Stimulated activated CD4-positive, alpha-beta T cell treated with anti-CD3 and anti-CD28 coated beads, Interleukin-2, amount 100 ng/mL, for 48 hours (primary cell): ENCODE measurements around the gene RNASE11.
"Not testable (repeated sequence)": the region's sequence is repeated elsewhere in the genome, so short reads cannot be mapped to it uniquely, and the experiment has no call there.

Experiments used
- DNase-seq, 2 donors: peaks; one replicate each; pipeline ENCODE4 v3.0.0-alpha.2; 2020

RNASE11 gene

GRCh38 chr14:20613094-20614037, 25.6 kb upstream of the RNASE11 start:
- DNase-seq, result peak; percentile 78 to 82

GRCh38 chr14:20612403-20612802, 24.6 kb upstream of the RNASE11 start:
- DNase-seq, result no peak

- DNase-seq, result no peak
Observed at GRCh38 chr14:20611277-20611676, 23.5 kb upstream of the RNASE11 start.

GRCh38 chr14:20610002-20610765, 22.4 kb upstream of the RNASE11 start:
- peak; percentile 80 to 83 for DNase-seq

- DNase-seq, result peak; percentile 69 to 72
Observed at GRCh38 chr14:20609215-20610001, 21.6 kb upstream of the RNASE11 start.

- DNase-seq, result no peak
Observed at GRCh38 chr14:20608383-20609110, 20.7 kb upstream of the RNASE11 start.

- no peak for DNase-seq
Observed at GRCh38 chr14:20607617-20608016, 19.8 kb upstream of the RNASE11 start.

GRCh38 chr14:20606902-20607242, 19.1 kb upstream of the RNASE11 start:
- DNase-seq, result no peak

- no peak for DNase-seq
Observed at GRCh38 chr14:20606190-20606901, 18.5 kb upstream of the RNASE11 start.

GRCh38 chr14:20603813-20604690, 16.3 kb upstream of the RNASE11 start:
- no peak for DNase-seq

GRCh38 chr14:20602583-20602982, 14.8 kb upstream of the RNASE11 start:
- no peak for DNase-seq

GRCh38 chr14:20601522-20601921, 13.7 kb upstream of the RNASE11 start:
- DNase-seq, result no peak

- DNase-seq, result no peak
Observed at GRCh38 chr14:20597108-20597507, 9.3 kb upstream of the RNASE11 start.

GRCh38 chr14:20595726-20596125, 7.9 kb upstream of the RNASE11 start:
- DNase-seq, result not testable (repeated sequence)

GRCh38 chr14:20592574-20592973, 4.8 kb upstream of the RNASE11 start:
- no peak for DNase-seq

- DNase-seq, result no peak
Observed at GRCh38 chr14:20591235-20591634, 3.4 kb upstream of the RNASE11 start, which contains the start of gene RNASE12. RNASE12 (minus strand) TSS chr14:20591376; CDS start chr14:20590723, 653 bp downstream.

GRCh38 chr14:20583908-20584307, 3.9 kb downstream of the RNASE11 start:
- no peak for DNase-seq

- no peak for DNase-seq
Observed at GRCh38 chr14:20583142-20583541, 4.7 kb downstream of the RNASE11 start.

GRCh38 chr14:20580242-20580641, 7.6 kb downstream of the RNASE11 start:
- DNase-seq, result no peak

- no peak for DNase-seq
Observed at GRCh38 chr14:20578784-20579502, 8.9 kb downstream of the RNASE11 start.
